ENCODE data around the gene ZNF865. TPM values are rescaled to one million over a fixed set of nuclear protein-coding genes. Genes with fewer than 3 reads are reported as not detected.

ZNF865 gene
- total RNA-seq, 5 donors from 2014 or later (not counting 1 experiment from before 2014, with no cell fraction given): 16.3 to 29.4 (median 27.3) TPM

- peaks cover 47 to 56% (median 51%) of the 10 kb centered on the region in 3 donors for H3K4me1 Mint-ChIP-seq
- H3K27me3 Mint-ChIP-seq: no peaks in the 10 kb centered on the region
- Histone ChIP-seq H3K27ac (ENCODE audit: low read length) (peak within 1 kb of the TSS; percentile 100), H3K9me3 (no peaks in the 10 kb centered on the region), H3K4me1 (ENCODE audit: control insufficient read depth in 1 of 2, extremely low read depth in 1 of 2, insufficient read depth in 2 of 2, low read length in 2 of 2) (peaks cover 17 to 55% of the 10 kb centered on the region in 2 experiments), H3K4me3 (ENCODE audit: control insufficient read depth in 1 of 2, extremely low read depth in 1 of 2, low read length in 1 of 2) (peak within 1 kb of the TSS; percentile 57 to 91), H3K36me3 (ENCODE audit: control insufficient read depth in 2 of 2, extremely low read depth in 1 of 2, insufficient read depth in 1 of 2, low read length in 1 of 2) (peaks cover 5 to 27% of the 10 kb centered on the region in 2 donors), H3K27me3 (replicated peaks in 1 of 2; ENCODE audit: control insufficient read depth in 2 of 2, extremely low read depth in 1 of 2, insufficient read depth in 2 of 2, low read length in 1 of 2) (peaks cover 0 to 3% of the 10 kb centered on the region in 2 experiments)
- ATAC-seq (replicated peaks in 1 of 4): peak; percentile 12 to 59 (median 40)
- peak within 1 kb of the TSS; percentile 85 to 88 (median 87) for H3K4me3 Mint-ChIP-seq
- CTCF ChIA-PET: interaction anchor here in 1 of 2 donors (0.7 to 1.5 kb wide), 15 partner anchors 13 to 1518 kb away, joined by 3 to 19 read pairs (median 4); partner anchors contain the start of genes CNOT3, FIZ1, MBOAT7 and ZNF524
- DNase-seq: peak; percentile 74 to 98 (median 96)
- POLR2A ChIA-PET: interaction anchor here (0.5 to 0.9 kb wide), 7 partner anchors 23 to 1465 kb away, joined by 3 to 5 read pairs (median 3); partner anchors contain the start of genes FIZ1 (in 1 of the 2), MBOAT7 (in 1 of the 2) and ZNF524 (in 1 of the 2)
- peak within 1 kb of the TSS; percentile 96 to 99 for H3K27ac Mint-ChIP-seq
- WGBS (ENCODE audit: insufficient coverage): 0% methylated on average over 70 of the region's 95 CpGs
- peaks cover 13% of the 10 kb centered on the region for H3K36me3 Mint-ChIP-seq
- H3K9me3 Mint-ChIP-seq: no peaks in the 10 kb centered on the region
Observed at GRCh38 chr19:55654868-55655647, 49.6 kb downstream of the ZNF865 start, which contains the start of gene U2AF2. Gene U2AF2, plus strand, starts transcription at chr19:55655035. Its CDS starts 70 bp downstream, at chr19:55655105.

- Histone ChIP-seq H3K27ac (ENCODE audit: low read length) (peak overlapping the region; percentile 100), H3K36me3 (ENCODE audit: control insufficient read depth in 2 of 2, extremely low read depth in 1 of 2, insufficient read depth in 1 of 2, low read length in 1 of 2) (peaks cover 5 to 33% of the 10 kb centered on the region in 2 donors), H3K9me3 (no peaks in the 10 kb centered on the region), H3K4me1 (ENCODE audit: control insufficient read depth in 1 of 2, extremely low read depth in 1 of 2, insufficient read depth in 2 of 2, low read length in 2 of 2) (peaks cover 17 to 61% of the 10 kb centered on the region in 2 experiments), H3K27me3 (replicated peaks in 1 of 2; ENCODE audit: control insufficient read depth in 2 of 2, extremely low read depth in 1 of 2, insufficient read depth in 2 of 2, low read length in 1 of 2) (peaks cover 0 to under 1% of the 10 kb centered on the region in 2 experiments), H3K4me3 (ENCODE audit: control insufficient read depth in 1 of 2, extremely low read depth in 1 of 2, low read length in 1 of 2) (peak overlapping the region; percentile 57 to 91)
- peak overlapping the region; percentile 95 to 96 for H3K27ac Mint-ChIP-seq
- H3K36me3 Mint-ChIP-seq: peaks cover 13% of the 10 kb centered on the region
- H3K9me3 Mint-ChIP-seq: no peaks in the 10 kb centered on the region
- ChIA-PET POLR2A (no interaction called here), CTCF (no interaction called here)
- DNase-seq (no peak), ATAC-seq (replicated peaks in 1 of 4) (no peak)
- H3K27me3 Mint-ChIP-seq: no peaks in the 10 kb centered on the region
- peak overlapping the region; percentile 85 to 88 (median 87) for H3K4me3 Mint-ChIP-seq
- WGBS (ENCODE audit: insufficient coverage): 0% methylated on average over 8 of the region's 19 CpGs
- peaks cover 43 to 55% (median 50%) of the 10 kb centered on the region in 3 donors for H3K4me1 Mint-ChIP-seq
Observed at GRCh38 chr19:55655648-55656040, 50.2 kb downstream of the ZNF865 start.

DNA sequence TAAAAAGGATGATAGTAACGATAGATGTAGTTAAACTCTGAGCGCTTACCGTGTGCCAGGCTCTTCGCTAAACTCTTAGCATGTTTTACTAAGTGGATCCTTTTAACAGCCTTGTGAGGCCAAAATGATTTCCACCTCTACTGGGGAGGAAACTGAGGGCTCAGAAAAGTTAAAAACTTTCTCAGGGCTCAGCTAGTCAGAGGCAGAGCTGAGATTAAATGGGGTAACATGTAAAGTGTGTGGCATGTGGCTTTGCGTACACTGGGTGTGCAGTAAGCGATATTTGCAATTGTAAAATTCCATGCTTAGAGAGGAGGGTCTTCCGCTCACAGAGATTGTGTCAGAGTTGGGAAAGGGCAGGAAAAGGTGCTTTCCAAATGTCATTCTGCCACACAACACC, 51.1 kb downstream of the ZNF865 start:
- Histone ChIP-seq H3K4me3 (ENCODE audit: control insufficient read depth in 1 of 2, extremely low read depth in 1 of 2, low read length in 1 of 2) (peak overlapping the region; percentile 57 to 91), H3K27ac (ENCODE audit: low read length) (peak overlapping the region; percentile 100), H3K27me3 (replicated peaks in 1 of 2; ENCODE audit: control insufficient read depth in 2 of 2, extremely low read depth in 1 of 2, insufficient read depth in 2 of 2, low read length in 1 of 2) (no peaks in the 10 kb centered on the region), H3K9me3 (no peaks in the 10 kb centered on the region), H3K4me1 (ENCODE audit: control insufficient read depth in 1 of 2, extremely low read depth in 1 of 2, insufficient read depth in 2 of 2, low read length in 2 of 2) (peaks cover 17 to 67% of the 10 kb centered on the region in 2 experiments), H3K36me3 (ENCODE audit: control insufficient read depth in 2 of 2, extremely low read depth in 1 of 2, insufficient read depth in 1 of 2, low read length in 1 of 2) (peaks cover 5 to 42% of the 10 kb centered on the region in 2 donors)
- ChIA-PET CTCF (interaction anchor here in 1 of 2 donors (1.0 kb wide), 1 partner anchor 11 kb away, joined by 4 read pairs; no protein-coding TSS in a partner anchor), POLR2A (interaction anchor here in 1 of 2 donors (1.0 kb wide), 1 partner anchor 15 kb away, joined by 3 read pairs; no protein-coding TSS in a partner anchor)
- peak overlapping the region; percentile 85 to 88 (median 87) for H3K4me3 Mint-ChIP-seq
- ATAC-seq (replicated peaks in 1 of 4): no peak
- WGBS (ENCODE audit: insufficient coverage): 38% methylated on average over 1 of the region's 7 CpGs
- peak overlapping the region; percentile 95 to 96 for H3K27ac Mint-ChIP-seq
- peaks cover 14% of the 10 kb centered on the region for H3K36me3 Mint-ChIP-seq
- H3K27me3 Mint-ChIP-seq: no peaks in the 10 kb centered on the region
- no peaks in the 10 kb centered on the region for H3K9me3 Mint-ChIP-seq
- H3K4me1 Mint-ChIP-seq: peaks cover 38 to 53% (median 50%) of the 10 kb centered on the region in 3 donors
- no peak for DNase-seq

- CTCF ChIA-PET: interaction anchor here in 1 of 2 donors (1.0 kb wide), 1 partner anchor 11 kb away, joined by 4 read pairs; no protein-coding TSS in a partner anchor
- POLR2A ChIA-PET: interaction anchor here in 1 of 2 donors (1.0 kb wide), 1 partner anchor 14 kb away, joined by 3 read pairs; no protein-coding TSS in a partner anchor
- DNase-seq (peak in 1 of 35 experiments; percentile 36), ATAC-seq (replicated peaks in 1 of 4) (no peak)
- Mint-ChIP-seq H3K4me3 (peak overlapping the region; percentile 85 to 88 (median 87)), H3K27ac (peak overlapping the region; percentile 67 to 69), H3K4me1 (peaks cover 45 to 56% (median 47%) of the 10 kb centered on the region in 3 donors), H3K27me3 (no peaks in the 10 kb centered on the region), H3K9me3 (no peaks in the 10 kb centered on the region), H3K36me3 (peaks cover 20% of the 10 kb centered on the region)
- H3K27ac ChIP-seq (ENCODE audit: low read length): peak overlapping the region; percentile 100
- H3K4me3 ChIP-seq (ENCODE audit: control insufficient read depth in 1 of 2, extremely low read depth in 1 of 2, low read length in 1 of 2): peak overlapping the region in 1 of 2 donors; percentile 57
- peaks cover 17 to 67% of the 10 kb centered on the region in 2 experiments for H3K4me1 ChIP-seq (ENCODE audit: control insufficient read depth in 1 of 2, extremely low read depth in 1 of 2, insufficient read depth in 2 of 2, low read length in 2 of 2)
- H3K27me3 ChIP-seq (replicated peaks in 1 of 2; ENCODE audit: control insufficient read depth in 2 of 2, extremely low read depth in 1 of 2, insufficient read depth in 2 of 2, low read length in 1 of 2): no peaks in the 10 kb centered on the region
- H3K9me3 ChIP-seq: no peaks in the 10 kb centered on the region
- peaks cover 9 to 48% of the 10 kb centered on the region in 2 donors for H3K36me3 ChIP-seq (ENCODE audit: control insufficient read depth in 2 of 2, extremely low read depth in 1 of 2, insufficient read depth in 1 of 2, low read length in 1 of 2)
- 23% methylated on average over 9 of the region's 18 CpGs for WGBS (ENCODE audit: insufficient coverage)
Observed at GRCh38 chr19:55656988-55657747, 51.7 kb downstream of the ZNF865 start.

DNA sequence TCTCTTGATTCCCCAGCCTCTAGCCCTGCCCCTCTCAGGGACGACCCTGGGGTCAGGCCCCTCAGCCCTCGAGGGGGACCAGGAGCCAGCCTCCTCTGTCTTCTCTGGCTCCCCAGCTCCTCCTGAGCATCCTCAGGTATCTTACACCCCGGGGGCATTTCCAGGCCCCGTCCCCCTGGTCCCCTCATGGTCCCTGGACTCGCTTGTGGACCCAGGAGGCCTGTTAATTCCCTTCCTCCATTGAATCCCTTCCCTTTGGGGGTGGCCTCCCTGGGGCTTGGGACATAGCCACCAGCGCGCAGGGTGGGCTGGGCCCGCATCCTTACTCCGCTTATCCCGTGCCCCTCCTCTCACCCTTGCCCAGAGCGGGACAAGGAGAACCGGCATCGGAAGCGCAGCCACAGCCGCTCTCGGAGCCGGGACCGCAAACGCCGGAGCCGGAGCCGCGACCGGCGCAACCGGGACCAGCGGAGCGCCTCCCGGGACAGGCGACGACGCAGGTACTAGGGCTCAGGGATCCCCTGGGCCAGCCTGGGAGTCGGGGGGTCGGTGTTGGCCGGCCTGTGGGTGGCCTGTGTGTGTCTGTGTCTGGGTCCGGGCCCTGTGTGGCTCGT, 53.5 kb downstream of the ZNF865 start:
- DNase-seq (no peak), ATAC-seq (replicated peaks in 1 of 4) (no peak)
- Histone ChIP-seq H3K4me3 (ENCODE audit: control insufficient read depth in 1 of 2, extremely low read depth in 1 of 2, low read length in 1 of 2) (no peak overlapping the region), H3K27ac (ENCODE audit: low read length) (peak overlapping the region; percentile 21), H3K4me1 (ENCODE audit: control insufficient read depth in 1 of 2, extremely low read depth in 1 of 2, insufficient read depth in 2 of 2, low read length in 2 of 2) (peaks cover 17 to 61% of the 10 kb centered on the region in 2 experiments), H3K36me3 (ENCODE audit: control insufficient read depth in 2 of 2, extremely low read depth in 1 of 2, insufficient read depth in 1 of 2, low read length in 1 of 2) (peaks cover 9 to 65% of the 10 kb centered on the region in 2 donors), H3K9me3 (no peaks in the 10 kb centered on the region), H3K27me3 (replicated peaks in 1 of 2; ENCODE audit: control insufficient read depth in 2 of 2, extremely low read depth in 1 of 2, insufficient read depth in 2 of 2, low read length in 1 of 2) (no peaks in the 10 kb centered on the region)
- ChIA-PET CTCF (no interaction called here), POLR2A (no interaction called here)
- WGBS (ENCODE audit: insufficient coverage): 90% methylated on average over 29 of the region's 37 CpGs
- Mint-ChIP-seq H3K4me1 (peaks cover 55 to 64% (median 56%) of the 10 kb centered on the region in 3 donors), H3K27me3 (no peaks in the 10 kb centered on the region), H3K4me3 (peak overlapping the region in 1 of 3 donors; percentile 85), H3K27ac (no peak overlapping the region), H3K9me3 (no peaks in the 10 kb centered on the region), H3K36me3 (peaks cover 35% of the 10 kb centered on the region)
